ENCODE data around the gene FARP1.

DNA sequence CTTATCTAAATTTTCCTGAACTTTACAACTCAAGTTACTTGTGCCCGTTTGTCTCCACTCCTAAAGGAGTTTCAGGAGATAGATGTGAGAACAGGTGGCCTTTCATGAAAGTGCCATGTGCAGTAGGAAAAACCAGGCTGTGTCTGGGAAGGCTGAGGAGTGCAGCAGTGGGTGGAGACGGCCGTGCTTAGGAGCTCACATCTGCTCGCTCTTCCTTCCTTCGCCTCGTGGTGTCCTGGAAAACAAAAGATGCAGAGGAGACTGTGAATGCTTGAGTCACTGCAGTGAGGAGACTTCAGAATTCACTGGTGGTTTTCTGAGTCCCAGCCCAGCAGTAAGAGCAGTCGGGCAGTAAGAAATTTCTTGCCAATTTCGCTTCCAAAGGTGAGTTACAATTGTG lies 172.6 kb downstream of the FARP1 start:
- TF ChIP-seq, protein P1, sequence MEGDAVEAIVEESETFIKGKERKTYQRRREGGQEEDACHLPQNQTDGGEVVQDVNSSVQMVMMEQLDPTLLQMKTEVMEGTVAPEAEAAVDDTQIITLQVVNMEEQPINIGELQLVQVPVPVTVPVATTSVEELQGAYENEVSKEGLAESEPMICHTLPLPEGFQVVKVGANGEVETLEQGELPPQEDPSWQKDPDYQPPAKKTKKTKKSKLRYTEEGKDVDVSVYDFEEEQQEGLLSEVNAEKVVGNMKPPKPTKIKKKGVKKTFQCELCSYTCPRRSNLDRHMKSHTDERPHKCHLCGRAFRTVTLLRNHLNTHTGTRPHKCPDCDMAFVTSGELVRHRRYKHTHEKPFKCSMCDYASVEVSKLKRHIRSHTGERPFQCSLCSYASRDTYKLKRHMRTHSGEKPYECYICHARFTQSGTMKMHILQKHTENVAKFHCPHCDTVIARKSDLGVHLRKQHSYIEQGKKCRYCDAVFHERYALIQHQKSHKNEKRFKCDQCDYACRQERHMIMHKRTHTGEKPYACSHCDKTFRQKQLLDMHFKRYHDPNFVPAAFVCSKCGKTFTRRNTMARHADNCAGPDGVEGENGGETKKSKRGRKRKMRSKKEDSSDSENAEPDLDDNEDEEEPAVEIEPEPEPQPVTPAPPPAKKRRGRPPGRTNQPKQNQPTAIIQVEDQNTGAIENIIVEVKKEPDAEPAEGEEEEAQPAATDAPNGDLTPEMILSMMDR (IDR thresholded peaks at IDR 0.05; ENCODE audit: insufficient read depth, low read length, poor library complexity, severe bottlenecking): no peak
- no peak for TF ChIP-seq EZH2phosphoT487 (conservative IDR thresholded peaks at IDR 0.05; ENCODE audit: low read length)

All from SU-DHL-6 (cell line).